Chondrocyte (in vitro differentiated cells): ENCODE data around the gene POU2F2. TPM values are rescaled to one million over a fixed set of nuclear protein-coding genes. Genes with fewer than 3 reads are reported as not detected.

Source experiments
- DNase-seq: peaks from one replicate; pipeline ENCODE4 v3.0.0; 2021; ENCODE audit warnings: mixed read lengths, low spot score
- H3K27ac Mint-ChIP-seq: one replicate; pipeline ENCODE4 v1.8.0; 2021; ENCODE audit warnings: mild to moderate bottlenecking, moderate library complexity, mixed read lengths; ENCODE audit not compliant: unreplicated experiment
- H3K27me3 Mint-ChIP-seq: 2 replicates; pipeline ENCODE4 v1.8.0; 2021; ENCODE audit warnings: low read depth, mixed read lengths
- H3K36me3 Mint-ChIP-seq: 2 replicates; pipeline ENCODE4 v1.8.0; 2021; ENCODE audit warnings: low read depth, mixed read lengths
- H3K4me1 Mint-ChIP-seq: 2 replicates; pipeline ENCODE4 v1.8.0; 2021; ENCODE audit warnings: low read depth, mild to moderate bottlenecking, mixed read lengths
- H3K4me3 Mint-ChIP-seq: one replicate; pipeline ENCODE4 v1.8.0; 2021; ENCODE audit warnings: mild to moderate bottlenecking, moderate library complexity, mixed read lengths; ENCODE audit not compliant: unreplicated experiment
- H3K9me3 Mint-ChIP-seq: 2 replicates; pipeline ENCODE4 v1.8.0; 2021; ENCODE audit warnings: low read depth, mixed read lengths
- CTCF ChIP-seq: fragments of 200-600 bp; sonication (generic); IDR thresholded peaks from 2 replicates; pipeline ENCODE4 v1.5.0; 2021; ENCODE audit warnings: antibody characterized with exemption, mild to moderate bottlenecking, moderate library complexity
- total RNA-seq: library from RNA; stranded (reverse); gene quantifications from 3 replicates; pipeline ENCODE4 v1.2.1, GENCODE V29; 2021

The POU2F2 gene
- total RNA-seq, 1 donor from 2014 or later = 1.5 TPM

- H3K4me3 Mint-ChIP-seq = no peak overlapping the region
- no peak for TF ChIP-seq CTCF
- H3K27ac Mint-ChIP-seq = no peak overlapping the region
- no peaks in the 10 kb centered on the region for H3K9me3 Mint-ChIP-seq
- DNase-seq = no peak
- peaks cover 3% of the 10 kb centered on the region for H3K36me3 Mint-ChIP-seq
- peaks cover 77% of the 10 kb centered on the region for H3K27me3 Mint-ChIP-seq
- H3K4me1 Mint-ChIP-seq = no peaks in the 10 kb centered on the region
These were observed 19.8 kb upstream of the POU2F2 start for GRCh38 chr19:42151782-42152684.

GRCh38 chr19:42150911-42151361, 18.7 kb upstream of the POU2F2 start:
- peaks cover 78% of the 10 kb centered on the region for H3K27me3 Mint-ChIP-seq
- H3K27ac Mint-ChIP-seq = no peak overlapping the region
- H3K4me1 Mint-ChIP-seq = no peaks in the 10 kb centered on the region
- no peak overlapping the region for H3K4me3 Mint-ChIP-seq
- DNase-seq = no peak
- H3K9me3 Mint-ChIP-seq = no peaks in the 10 kb centered on the region
- TF ChIP-seq CTCF = no peak
- H3K36me3 Mint-ChIP-seq = peaks cover 3% of the 10 kb centered on the region

GRCh38 chr19:42150364-42150763, 18.1 kb upstream of the POU2F2 start:
- H3K27me3 Mint-ChIP-seq = peaks cover 77% of the 10 kb centered on the region
- H3K4me1 Mint-ChIP-seq = no peaks in the 10 kb centered on the region
- DNase-seq = no peak
- H3K36me3 Mint-ChIP-seq = peaks cover 3% of the 10 kb centered on the region
- H3K9me3 Mint-ChIP-seq = no peaks in the 10 kb centered on the region
- no peak overlapping the region for H3K27ac Mint-ChIP-seq
- no peak overlapping the region for H3K4me3 Mint-ChIP-seq
- no peak for TF ChIP-seq CTCF

- Mint-ChIP-seq H3K36me3 (peaks cover 3% of the 10 kb centered on the region), H3K27me3 (peaks cover 74% of the 10 kb centered on the region), H3K9me3 (no peaks in the 10 kb centered on the region), H3K27ac (no peak overlapping the region), H3K4me3 (no peak overlapping the region), H3K4me1 (no peaks in the 10 kb centered on the region)
- no peak for DNase-seq
- no peak for TF ChIP-seq CTCF
These were observed 17.4 kb upstream of the POU2F2 start for GRCh38 chr19:42149447-42150202.

GRCh38 chr19:42148266-42148665, 16.0 kb upstream of the POU2F2 start:
- H3K9me3 Mint-ChIP-seq = no peaks in the 10 kb centered on the region
- H3K36me3 Mint-ChIP-seq = no peaks in the 10 kb centered on the region
- H3K27ac Mint-ChIP-seq = no peak overlapping the region
- peaks cover 68% of the 10 kb centered on the region for H3K27me3 Mint-ChIP-seq
- TF ChIP-seq CTCF = no peak
- H3K4me3 Mint-ChIP-seq = no peak overlapping the region
- H3K4me1 Mint-ChIP-seq = no peaks in the 10 kb centered on the region
- no peak for DNase-seq
